GM23338 (cell line): ENCODE measurements around the gene APOB. TPM values are rescaled to one million over a fixed set of nuclear protein-coding genes. Genes with fewer than 3 reads are reported as not detected.

ENCODE experiments used
- ATAC-seq: fragments of 200-7000 bp; cut with Tn5 transposase; 3 replicates; pipeline ENCODE4 v1.9.1; 2020
- DNase-seq: peaks from one replicate; pipeline ENCODE4 v3.0.0-alpha.2; 2015; ENCODE audit warnings: low spot score
- H2AFZ ChIP-seq: fragments of 200-600 bp; sonication (generic); 2 replicates; pipeline ENCODE4 v1.8.0; 2016; ENCODE audit warnings: antibody characterized with exemption, mild to moderate bottlenecking, moderate library complexity
- H3F3A ChIP-seq: fragments of 200-600 bp; sonication (generic); replicated peaks from 2 replicates; pipeline ENCODE4 v1.8.0; 2017; ENCODE audit warnings: antibody characterized with exemption, mixed run types, low read depth
- H3K27ac ChIP-seq: fragments of 200-600 bp; sonication (generic); 2 replicates; pipeline ENCODE4 v1.6.1; 2016; ENCODE audit warnings: low read depth
- H3K27me3 ChIP-seq: fragments of 200-600 bp; sonication (generic); 2 replicates; pipeline ENCODE4 v1.8.0; 2016; ENCODE audit warnings: mild to moderate bottlenecking, mixed run types, moderate library complexity; ENCODE audit not compliant: insufficient read depth
- H3K36me3 ChIP-seq: fragments of 200-600 bp; sonication (generic); 2 replicates; pipeline ENCODE4 v1.8.0; 2016; ENCODE audit warnings: mild to moderate bottlenecking; ENCODE audit not compliant: insufficient read depth
- H3K4me1 ChIP-seq: fragments of 200-600 bp; sonication (generic); 2 replicates; pipeline ENCODE4 v1.8.0; 2016; ENCODE audit warnings: mild to moderate bottlenecking, moderate library complexity; ENCODE audit not compliant: insufficient read depth
- H3K4me2 ChIP-seq: fragments of 200-600 bp; sonication (generic); 2 replicates; pipeline ENCODE4 v1.7.1; 2017; ENCODE audit warnings: mixed run types
- H3K4me3 ChIP-seq: fragments of 200-600 bp; sonication (generic); 2 replicates; pipeline ENCODE4 v1.6.1; 2016; ENCODE audit warnings: mixed run types
- H3K79me2 ChIP-seq: fragments of 200-600 bp; sonication (generic); replicated peaks from 2 replicates; pipeline ENCODE4 v1.8.0; 2017; ENCODE audit warnings: mild to moderate bottlenecking; ENCODE audit not compliant: insufficient read depth
- H3K9me2 ChIP-seq: fragments of 200-600 bp; sonication (generic); 2 replicates; pipeline ENCODE4 v1.8.0; 2017; ENCODE audit not compliant: insufficient read depth
- H4K20me1 ChIP-seq: fragments of 200-600 bp; sonication (generic); replicated peaks from 2 replicates; pipeline ENCODE4 v1.8.0; 2017; ENCODE audit warnings: mild to moderate bottlenecking; ENCODE audit not compliant: insufficient read depth
- H3K27ac Mint-ChIP-seq: 2 replicates; pipeline ENCODE4 v1.8.0; 2020; ENCODE audit warnings: inconsistent platforms, mild to moderate bottlenecking, moderate library complexity, mixed read lengths
- H3K27me3 Mint-ChIP-seq: 3 replicates; pipeline ENCODE4 v1.8.0; 2022; ENCODE audit warnings: low read depth, mild to moderate bottlenecking, moderate library complexity, mixed read lengths, inconsistent platforms; ENCODE audit not compliant: insufficient read depth, poor library complexity
- H3K36me3 Mint-ChIP-seq: 3 replicates; pipeline ENCODE4 v1.8.0; 2021; ENCODE audit warnings: low read depth, mild to moderate bottlenecking, inconsistent platforms, moderate library complexity, mixed read lengths
- H3K4me1 Mint-ChIP-seq: 3 replicates; pipeline ENCODE4 v1.8.0; 2020; ENCODE audit warnings: mild to moderate bottlenecking, inconsistent platforms, mixed read lengths
- H3K4me3 Mint-ChIP-seq: 3 replicates; pipeline ENCODE4 v1.8.0; 2021; ENCODE audit warnings: moderate library complexity, mild to moderate bottlenecking, inconsistent platforms, mixed read lengths
- H3K9me3 Mint-ChIP-seq: 3 replicates; pipeline ENCODE4 v1.8.0; 2020; ENCODE audit warnings: moderate library complexity, mild to moderate bottlenecking, inconsistent platforms, mixed read lengths
- CREB1 ChIP-seq: fragments of 250-450 bp; sonication (Bioruptor Pico); IDR thresholded peaks from 2 replicates; pipeline ENCODE4 v1.5.0; 2020; ENCODE audit warnings: low read depth, mild to moderate bottlenecking, moderate library complexity
- ETS1 ChIP-seq: IDR thresholded peaks from 2 replicates; pipeline ENCODE4 v1.6.1; 2016; ENCODE audit warnings: antibody characterized with exemption
- EZH2 ChIP-seq: fragments of 200-600 bp; sonication (generic); IDR thresholded peaks from one replicate; pipeline ENCODE4 v1.8.0; 2017; ENCODE audit warnings: antibody characterized with exemption, mild to moderate bottlenecking, low read depth; ENCODE audit not compliant: unreplicated experiment
- EZH2phosphoT487 ChIP-seq: fragments of 200-600 bp; sonication (generic); IDR thresholded peaks from one replicate; pipeline ENCODE4 v1.8.1; 2018; ENCODE audit warnings: antibody characterized with exemption; ENCODE audit not compliant: unreplicated experiment
- JUNB ChIP-seq: IDR thresholded peaks from one replicate; pipeline ENCODE4 v1.6.1; 2016; ENCODE audit warnings: antibody characterized with exemption; ENCODE audit not compliant: unreplicated experiment
- NANOG ChIP-seq: IDR thresholded peaks from 2 replicates; pipeline ENCODE4 v1.6.1; 2016; ENCODE audit warnings: antibody characterized with exemption, borderline replicate concordance
- POLR2AphosphoS5 ChIP-seq: IDR thresholded peaks from 2 replicates; pipeline ENCODE4 v1.6.1; 2016; ENCODE audit warnings: antibody characterized with exemption, low read depth
- REST ChIP-seq: IDR thresholded peaks from one replicate; pipeline ENCODE4 v1.6.1; 2018; ENCODE audit warnings: antibody characterized with exemption; ENCODE audit not compliant: unreplicated experiment
- ZNF114 ChIP-seq: fragments of 250-450 bp; sonication (Bioruptor Pico); IDR thresholded peaks from 2 replicates; pipeline ENCODE4 v1.5.0; 2020; ENCODE audit warnings: mild to moderate bottlenecking, moderate library complexity
- ZNF331 ChIP-seq: fragments of 250-450 bp; sonication (Bioruptor Pico); IDR thresholded peaks from 2 replicates; pipeline ENCODE4 v1.5.0; 2020; ENCODE audit warnings: low read depth, mild to moderate bottlenecking, moderate library complexity
- ZNF462 ChIP-seq: fragments of 250-450 bp; sonication (Bioruptor Pico); IDR thresholded peaks from 2 replicates; pipeline ENCODE4 v1.5.0; 2020; ENCODE audit warnings: mild to moderate bottlenecking, moderate library complexity
- polyA plus RNA-seq: library from polyadenylated mRNA; unstranded; fragments of >200 nt; fragmentation: Nextera tagmentation; extraction: Ambion mirVana; gene quantifications from 2 replicates; pipeline ENCODE4 v1.2.1, GENCODE V29; 2016
- total RNA-seq: library from RNA; depleted of rRNA; stranded (reverse); fragments of >200 nt; shearing (Covaris generic); gene quantifications from 2 replicates; pipeline ENCODE4 v1.2.3, GENCODE V29; 2014

APOB gene
- total and polyA plus RNA-seq, 2 experiments from 2014 or later: 0.08 to 0.56 TPM

- Histone ChIP-seq H3K36me3 (no peaks in the 10 kb centered on the region), H4K20me1 (no peaks in the 10 kb centered on the region), H3K4me2 (no peak overlapping the region), H3F3A (no peaks in the 10 kb centered on the region), H2AFZ (no peak overlapping the region), H3K4me1 (no peaks in the 10 kb centered on the region), H3K27ac (no peak overlapping the region), H3K9me2 (peaks cover 5% of the 10 kb centered on the region; the same call in 1 of the 2 replicates), H3K4me3 (no peak overlapping the region), H3K27me3 (no peaks in the 10 kb centered on the region), H3K79me2 (no peaks in the 10 kb centered on the region)
- Mint-ChIP-seq H3K27ac (no peak overlapping the region), H3K36me3 (no peaks in the 10 kb centered on the region), H3K4me1 (no peaks in the 10 kb centered on the region), H3K4me3 (no peak overlapping the region), H3K9me3 (no peaks in the 10 kb centered on the region), H3K27me3 (peaks cover 5% of the 10 kb centered on the region)
- no peak for ATAC-seq
- no peak for TF ChIP-seq ZNF114 (CRISPR knock-in tag)
- no peak for TF ChIP-seq POLR2AphosphoS5
- no peak for TF ChIP-seq ETS1
- no peak for TF ChIP-seq JUNB
- no peak for TF ChIP-seq NANOG
- no peak for TF ChIP-seq EZH2
- TF ChIP-seq EZH2phosphoT487: no peak
- no peak for TF ChIP-seq CREB1 (CRISPR knock-in tag)
- TF ChIP-seq ZNF331: no peak
- TF ChIP-seq REST: no peak
- TF ChIP-seq ZNF462 (CRISPR knock-in tag): no peak
- no peak for DNase-seq
These were observed 11.3 kb downstream of the APOB start for GRCh38 chr2:21032338-21033236.
